IMR-90 (cell line): ENCODE data around the gene S100A2. TPM values are rescaled to one million over a fixed set of nuclear protein-coding genes. Genes with fewer than 3 reads are reported as not detected.

Experiments
- ATAC-seq: fragments of 200-7000 bp; cut with Tn5 transposase; 2 replicates; pipeline ENCODE4 v1.9.1; 2020; ENCODE audit warnings: low read depth, mild to moderate bottlenecking, moderate library complexity
- BruUV-seq: library from RNA; stranded (reverse); fragments of 400-500 nt; replicated peaks from 2 replicates; lab custom pipeline; 2021; lab: Mats Ljungman, UMichigan
- CTCF ChIA-PET: fragments of 300-600 bp; formaldehyde crosslinking; extraction: SDS; loops from one replicate; lab custom pipeline; 2021; ENCODE audit warnings: antibody characterized with exemption; lab: Yijun Ruan, JAX
- POLR2A ChIA-PET: fragments of 300-600 bp; sonication (Branson Sonifier 250); formaldehyde crosslinking; loops from one replicate; lab custom pipeline; 2022; ENCODE audit warnings: antibody characterized with exemption; ENCODE audit not compliant: unreplicated experiment; lab: Charles Lee
- DNase-seq: peaks from one replicate; pipeline ENCODE4 v3.0.0; 2013
- H2AFZ ChIP-seq: replicated peaks from 2 replicates; pipeline ENCODE3; 2013; ENCODE audit warnings: low read length, mild to moderate bottlenecking; ENCODE audit not compliant: poor library complexity
- H2AK5ac ChIP-seq: 2 replicates; pipeline ENCODE4 v1.6.1; 2013; ENCODE audit warnings: low read depth, low read length, inconsistent platforms
- H2AK9ac ChIP-seq: replicated peaks from 2 replicates; pipeline ENCODE3; 2013; ENCODE audit warnings: mild to moderate bottlenecking, low read depth, low read length, moderate library complexity; ENCODE audit not compliant: poor library complexity
- H2BK120ac ChIP-seq: 2 replicates; pipeline ENCODE4 v1.6.1; 2013; ENCODE audit warnings: low read depth, low read length, inconsistent platforms
- H2BK15ac ChIP-seq: 3 replicates; pipeline ENCODE4 v1.6.1; 2013; ENCODE audit warnings: low read depth, low read length, inconsistent platforms
- H2BK20ac ChIP-seq: 2 replicates; pipeline ENCODE4 v1.6.1; 2013; ENCODE audit warnings: low read depth, mild to moderate bottlenecking, inconsistent platforms, low read length, moderate library complexity
- H2BK5ac ChIP-seq: 2 replicates; pipeline ENCODE4 v1.6.1; 2013; ENCODE audit warnings: mild to moderate bottlenecking, low read depth, low read length, inconsistent platforms; ENCODE audit not compliant: poor library complexity, severe bottlenecking
- H3K14ac ChIP-seq: replicated peaks from 2 replicates; pipeline ENCODE4 v1.6.1; 2013; ENCODE audit warnings: low read depth, low read length, inconsistent platforms
- H3K18ac ChIP-seq: 2 replicates; pipeline ENCODE4 v1.6.1; 2013; ENCODE audit warnings: low read depth, low read length, control low read depth
- H3K23ac ChIP-seq: 2 replicates; pipeline ENCODE4 v1.6.1; 2013; ENCODE audit warnings: low read depth, low read length, inconsistent platforms
- H3K27ac ChIP-seq: 2 replicates; pipeline ENCODE4 v1.5.1; 2013; ENCODE audit warnings: mild to moderate bottlenecking, control low read depth, low read length; ENCODE audit not compliant: insufficient read depth
- H3K27me3 ChIP-seq: 2 replicates; pipeline ENCODE4 v1.6.1; 2013; ENCODE audit warnings: low read length; ENCODE audit not compliant: control insufficient read depth, insufficient read depth
- H3K36me3 ChIP-seq: 2 replicates; pipeline ENCODE4 v1.6.1; 2013; ENCODE audit warnings: low read length, mixed read lengths; ENCODE audit not compliant: control insufficient read depth, insufficient read depth
- H3K4ac ChIP-seq: 2 replicates; pipeline ENCODE4 v1.6.1; 2013; ENCODE audit warnings: low read depth, low read length, inconsistent platforms
- H3K4me1 ChIP-seq: 2 replicates; pipeline ENCODE4 v1.6.1; 2013; ENCODE audit warnings: low read length, mixed read lengths; ENCODE audit not compliant: control insufficient read depth, insufficient read depth
- H3K4me2 ChIP-seq: 2 replicates; pipeline ENCODE4 v1.6.1; 2013; ENCODE audit warnings: low read depth, mild to moderate bottlenecking, control low read depth, low read length, moderate library complexity
- H3K4me3 ChIP-seq: 2 replicates; pipeline ENCODE4 v1.5.1; 2013; ENCODE audit warnings: low read depth, mild to moderate bottlenecking, control low read depth, low read length, moderate library complexity; ENCODE audit not compliant: insufficient read depth
- H3K56ac ChIP-seq: 2 replicates; pipeline ENCODE4 v1.6.1; 2013; ENCODE audit warnings: low read length, inconsistent platforms; ENCODE audit not compliant: insufficient read depth; ENCODE audit errors: extremely low read depth
- H3K79me1 ChIP-seq, 2 experiments: 2 replicates each; pipeline ENCODE4 v1.6.1; 2013; ENCODE audit warnings: low read length in 2 of 2, inconsistent platforms in 1 of 2, low read depth in 1 of 2
- H3K9ac ChIP-seq: 2 replicates; pipeline ENCODE4 v1.6.1; 2013; ENCODE audit warnings: low read depth, low read length, control low read depth
- H3K9me1 ChIP-seq: 2 replicates; pipeline ENCODE4 v1.6.1; 2013; ENCODE audit warnings: low read length, inconsistent platforms; ENCODE audit not compliant: insufficient read depth
- H3K9me3 ChIP-seq: 2 replicates; pipeline ENCODE4 v1.6.1; 2013; ENCODE audit warnings: low read length; ENCODE audit not compliant: control insufficient read depth, insufficient read depth
- H4K20me1 ChIP-seq: 2 replicates; pipeline ENCODE4 v1.6.1; 2013; ENCODE audit warnings: low read length, inconsistent platforms; ENCODE audit not compliant: insufficient read depth
- H4K5ac ChIP-seq: 2 replicates; pipeline ENCODE4 v1.6.1; 2013; ENCODE audit warnings: mild to moderate bottlenecking, low read depth, low read length, control low read depth
- H4K8ac ChIP-seq, 2 experiments: 2 replicates each; pipeline ENCODE4 v1.6.1; 2013; ENCODE audit warnings: low read depth in 2 of 2, low read length in 2 of 2, control low read depth in 1 of 2, inconsistent platforms in 1 of 2
- H4K91ac ChIP-seq: 2 replicates; pipeline ENCODE4 v1.6.1; 2013; ENCODE audit warnings: low read depth, low read length, inconsistent platforms; ENCODE audit not compliant: insufficient read depth
- BHLHE40 ChIP-seq: fragments of 150-350 bp; IDR thresholded peaks from 2 replicates; pipeline ENCODE4 v1.6.1; 2016; ENCODE audit warnings: mild to moderate bottlenecking, low read depth, low read length
- CEBPB ChIP-seq: IDR thresholded peaks from 2 replicates; pipeline ENCODE4 v1.6.1; 2012; ENCODE audit warnings: low read depth, low read length, improper control_type of control experiment
- ELK1 ChIP-seq: fragments of 150-350 bp; IDR thresholded peaks from 2 replicates; pipeline ENCODE4 v1.6.1; 2016; ENCODE audit warnings: low read depth, mild to moderate bottlenecking, low read length, moderate library complexity, borderline replicate concordance
- FOS ChIP-seq: fragments of 150-350 bp; IDR thresholded peaks from 2 replicates; pipeline ENCODE4 v1.6.1; 2016; ENCODE audit warnings: low read depth, low read length
- MXI1 ChIP-seq: IDR thresholded peaks from 2 replicates; pipeline ENCODE4 v1.6.1; 2012; ENCODE audit warnings: low read depth, mild to moderate bottlenecking, low read length, moderate library complexity, borderline replicate concordance
- NFE2L2 ChIP-seq: fragments of 150-350 bp; IDR thresholded peaks from 2 replicates; pipeline ENCODE4 v1.6.1; 2016; ENCODE audit warnings: low read depth, mild to moderate bottlenecking, low read length
- POLR2A ChIP-seq: IDR thresholded peaks from 2 replicates; pipeline ENCODE4 v1.6.1; 2012; ENCODE audit warnings: mild to moderate bottlenecking, low read depth, low read length
- RAD21 ChIP-seq: IDR thresholded peaks from 2 replicates; pipeline ENCODE4 v1.6.1; 2012; ENCODE audit warnings: low read length, improper control_type of control experiment
- RFX5 ChIP-seq: IDR thresholded peaks from 2 replicates; pipeline ENCODE4 v1.8.0; 2012; ENCODE audit warnings: low read depth, mild to moderate bottlenecking, low read length, moderate library complexity
- USF2 ChIP-seq: fragments of 150-350 bp; IDR thresholded peaks from 2 replicates; pipeline ENCODE4 v1.6.1; 2017; ENCODE audit warnings: mild to moderate bottlenecking, antibody characterized with exemption, low read length, low read depth
- WGBS, 2 experiments: methylation state at CpG; one replicate each; pipeline versions ENCODE4 v1.1.5 to v1.1.7; 2013; ENCODE audit warnings: missing lambda C conversion rate in 2 of 2; ENCODE audit not compliant: insufficient read length in 1 of 2; ENCODE audit errors: extremely low coverage in 2 of 2; 5-methylcytosine and 5-hydroxymethylcytosine counted together
- dilution Hi-C: fragments of 300-500 bp; cut with HindIII; formaldehyde crosslinking; loops from one replicate; pipeline ENCODE4 v1.14.3; 2018; ENCODE audit warnings: low sequenced_read_pairs; ENCODE audit not compliant: unreplicated experiment
- in situ Hi-C: fragments of 300-500 bp; cut with MboI; formaldehyde crosslinking; loops from 3 replicates; pipeline ENCODE4 v1.14.3; 2019; ENCODE audit warnings: low sequenced_read_pairs, inconsistent platforms, mixed read lengths
- intact Hi-C: fragments of 100-400 bp; cut with micrococcal nuclease; formaldehyde crosslinking; loops from 2 replicates; pipeline ENCODE4 v1.10.0; 2022
- polyA plus RNA-seq, 3 experiments: library from polyadenylated mRNA; depleted of rRNA; stranded (reverse); fragments of >200 nt; gene quantifications; 2 replicates each; pipeline ENCODE4 v1.2.3, GENCODE V29; 2012; ENCODE audit warnings: low replicate concordance in 1 of 3
- total RNA-seq: library from RNA; depleted of rRNA; stranded (reverse); fragments of >200 nt; gene quantifications from 2 replicates; pipeline ENCODE4 v1.2.3, GENCODE V29; 2012

The S100A2 gene
- total and polyA plus RNA-seq, 2 of the 4 experiments (the other 2 are of a cell fraction), result 3.6 to 7.9 TPM

- Histone ChIP-seq H3K23ac (no peak overlapping the region), H3K27me3 (no peaks in the 10 kb centered on the region), H3K9ac (no peak overlapping the region), H3K36me3 (no peaks in the 10 kb centered on the region), H4K20me1 (no peaks in the 10 kb centered on the region), H2BK20ac (peak overlapping the region; percentile 20; the same call in 1 of the 2 replicates), H3K56ac (no peak overlapping the region), H2BK15ac (peak overlapping the region; percentile 60; the same call in 1 of the 3 replicates), H4K5ac (peak overlapping the region; percentile 17; the same call in 1 of the 2 replicates), H2AK9ac (peak overlapping the region; percentile 96), H2AK5ac (peak overlapping the region; percentile 85), H3K27ac (0 out of 2 replicates have a peak overlapping the region, but pooled peaks have one; percentile 5), H3K4me3 (no peak overlapping the region), H2BK120ac (peak overlapping the region; percentile 82), H3K9me3 (no peaks in the 10 kb centered on the region), H4K91ac (peak overlapping the region; percentile 70), H3K4ac (peak overlapping the region; percentile 96), H3K9me1 (peaks cover 54% of the 10 kb centered on the region), H2AFZ (peak overlapping the region; percentile 77), H3K4me2 (no peak overlapping the region), H3K18ac (no peak overlapping the region; the same call in 1 of the 2 replicates), H3K14ac (peak overlapping the region; percentile 65; the same call in 1 of the 2 replicates), H3K79me1 (peaks cover 0 to 35% of the 10 kb centered on the region in 2 experiments; a peak in 3 of 4 replicates), H4K8ac (peak overlapping the region in 1 of 2 experiments; percentile 91; a peak in 1 of 4 replicates), H2BK5ac (no peak overlapping the region), H3K4me1 (peaks cover 37% of the 10 kb centered on the region)
- no peak for DNase-seq
- ATAC-seq, result no peak
- in situ Hi-C loops, result loop anchor here (25.0 kb wide), 1 partner anchor 415 kb away; the partner anchor contains the start of genes CREB3L4, CRTC2 and SLC39A1
- TF ChIP-seq RAD21 (no peak), CEBPB (no peak), FOS (no peak), RFX5 (no peak), ELK1 (no peak), MXI1 (no peak), POLR2A (no peak), BHLHE40 (no peak), NFE2L2 (no peak), USF2 (no peak)
- WGBS, 2 experiments, result 87% methylated on average over 3 of the region's 14 CpGs; no CpG with 5 or more reads in 1 of the 2 experiments
- ChIA-PET POLR2A (interaction anchor here (1.0 kb wide), 1 partner anchor 11 kb away, joined by 3 read pairs; the partner anchor contains the start of gene S100A6), CTCF (no interaction called here)
- dilution Hi-C loops, result no loop called here
- intact Hi-C loops, result no loop called here
- BruUV-seq, result no TSS peak
These were observed 18.7 kb downstream of the S100A2 start for GRCh38 chr1:153546796-153547559.
